GM21423 (cell line): ENCODE data around the gene REV1.

Experiments
- ATAC-seq: cut with Tn5 transposase; IDR thresholded peaks from one replicate; pipeline ENCODE4 v1.9.1; 2021; ENCODE audit warnings: mild to moderate bottlenecking, moderate library complexity; ENCODE audit not compliant: unreplicated experiment

Gene REV1

GRCh38 chr2:99404797-99405669 lies 84.8 kb downstream of the REV1 start:
- ATAC-seq = no peak

GRCh38 chr2:99404039-99404796 lies 85.6 kb downstream of the REV1 start:
- no peak for ATAC-seq

DNA sequence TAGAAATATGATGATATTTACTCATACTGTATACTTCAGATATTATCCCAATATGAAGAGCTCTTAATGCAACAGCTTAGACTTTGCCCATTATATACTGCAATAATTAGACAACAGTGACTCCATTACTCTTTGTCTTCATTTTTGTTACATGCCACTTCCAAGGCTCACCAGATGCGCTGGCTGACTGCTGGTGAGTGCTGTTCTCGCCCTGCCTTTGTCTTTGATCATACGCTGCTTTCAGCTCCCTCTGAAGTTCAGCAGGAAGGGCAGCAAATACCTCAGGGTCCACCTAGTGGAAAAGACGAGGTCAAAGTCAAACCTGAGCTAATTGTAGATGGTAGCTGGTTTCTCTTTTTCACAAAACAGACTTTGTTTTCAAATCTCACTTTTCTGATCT lies 86.3 kb downstream of the REV1 start:
- no peak for ATAC-seq

DNA sequence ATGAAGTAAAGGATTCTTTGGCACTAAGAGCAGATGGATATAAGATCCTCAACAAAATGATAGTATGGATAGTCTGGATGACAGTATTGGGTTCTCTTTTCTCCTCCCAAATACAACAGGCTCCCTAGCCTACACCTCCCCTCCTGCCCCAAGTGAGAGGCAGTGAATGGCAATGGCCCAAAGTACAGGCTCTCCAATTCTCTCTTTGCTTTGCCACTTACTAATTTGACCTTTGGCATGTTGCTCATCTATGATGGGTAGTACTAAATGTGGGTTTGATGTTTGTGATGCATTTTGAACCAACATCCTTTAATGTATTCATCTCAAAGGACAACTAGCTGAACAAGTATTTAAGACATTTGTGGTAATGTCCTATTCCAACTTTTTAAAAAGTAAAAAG lies 86.7 kb downstream of the REV1 start:
- no peak for ATAC-seq

- ATAC-seq = no peak
Observed at GRCh38 chr2:99401841-99402240, 88.0 kb downstream of the REV1 start.

- no peak for ATAC-seq
Observed at GRCh38 chr2:99399795-99400194, 90.0 kb downstream of the REV1 start.

- no peak for ATAC-seq
Observed at GRCh38 chr2:99399063-99399462, 90.8 kb downstream of the REV1 start.

DNA sequence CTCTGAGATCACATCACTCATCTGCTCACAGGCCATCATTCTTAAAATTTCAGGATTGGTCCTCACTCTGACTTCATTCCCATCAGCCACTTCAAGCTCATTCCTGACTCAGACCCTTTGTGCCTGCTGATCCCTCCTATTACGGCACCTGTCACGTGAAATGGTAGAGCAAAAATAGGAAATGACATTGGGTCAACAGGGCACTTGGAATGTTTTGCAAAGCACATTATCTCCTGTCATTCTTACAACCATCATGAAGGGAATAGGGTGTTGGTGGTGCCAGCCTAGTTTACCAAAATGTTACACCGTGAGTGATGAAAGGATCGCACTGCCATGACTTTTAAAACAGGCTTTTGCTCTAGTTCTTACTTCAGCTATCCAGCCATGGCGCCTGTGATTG lies 91.5 kb downstream of the REV1 start:
- no peak for ATAC-seq

- no peak for ATAC-seq
Observed at GRCh38 chr2:99397266-99397920, 92.4 kb downstream of the REV1 start.

- ATAC-seq = no peak
Observed at GRCh38 chr2:99395589-99396130, 94.2 kb downstream of the REV1 start.

DNA sequence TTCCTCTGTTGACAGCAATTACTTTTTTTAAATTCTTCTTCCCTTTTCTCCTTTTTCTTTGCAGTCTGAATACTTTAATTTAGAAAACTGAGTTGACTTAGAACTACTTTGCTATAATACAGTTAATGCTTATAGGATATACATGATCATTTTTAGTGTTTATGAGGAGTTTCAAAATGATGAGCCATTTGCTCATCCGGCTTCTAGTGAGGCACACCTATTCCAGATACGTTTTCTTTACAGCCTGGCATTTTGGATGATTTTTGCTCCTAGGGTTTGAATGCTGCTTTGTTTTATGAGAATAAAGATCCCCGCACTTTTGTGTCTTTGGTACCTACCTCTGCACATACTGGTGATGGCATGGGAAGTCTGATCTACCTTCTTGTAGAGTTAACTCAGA lies 99.9 kb downstream of the REV1 start:
- no peak for ATAC-seq

- no peak for ATAC-seq
Observed at GRCh38 chr2:99389371-99389770, 100.4 kb downstream of the REV1 start.

GRCh38 chr2:99388892-99389291 lies 100.9 kb downstream of the REV1 start:
- no peak for ATAC-seq

DNA sequence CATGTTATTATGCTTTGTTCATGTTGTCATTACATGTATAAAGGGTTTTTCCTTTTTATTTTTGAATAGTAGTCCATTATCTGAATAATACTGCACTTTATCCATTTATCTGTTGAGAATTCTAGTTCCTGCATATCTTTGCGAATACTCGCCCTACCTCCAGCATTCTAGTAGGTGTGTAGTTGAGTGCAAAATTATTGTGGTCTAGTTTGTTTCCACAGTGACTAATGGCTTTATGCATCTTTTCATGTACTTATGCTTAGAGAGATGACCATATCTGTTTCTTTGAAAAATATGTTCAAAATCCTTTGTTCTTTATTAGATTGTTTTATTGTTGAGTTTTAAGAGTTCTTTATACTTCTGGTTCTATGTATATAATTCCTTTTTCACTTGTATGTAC lies 103.8 kb downstream of the REV1 start:
- ATAC-seq = no peak

GRCh38 chr2:99382143-99382542 lies 107.7 kb downstream of the REV1 start:
- ATAC-seq = no peak

DNA sequence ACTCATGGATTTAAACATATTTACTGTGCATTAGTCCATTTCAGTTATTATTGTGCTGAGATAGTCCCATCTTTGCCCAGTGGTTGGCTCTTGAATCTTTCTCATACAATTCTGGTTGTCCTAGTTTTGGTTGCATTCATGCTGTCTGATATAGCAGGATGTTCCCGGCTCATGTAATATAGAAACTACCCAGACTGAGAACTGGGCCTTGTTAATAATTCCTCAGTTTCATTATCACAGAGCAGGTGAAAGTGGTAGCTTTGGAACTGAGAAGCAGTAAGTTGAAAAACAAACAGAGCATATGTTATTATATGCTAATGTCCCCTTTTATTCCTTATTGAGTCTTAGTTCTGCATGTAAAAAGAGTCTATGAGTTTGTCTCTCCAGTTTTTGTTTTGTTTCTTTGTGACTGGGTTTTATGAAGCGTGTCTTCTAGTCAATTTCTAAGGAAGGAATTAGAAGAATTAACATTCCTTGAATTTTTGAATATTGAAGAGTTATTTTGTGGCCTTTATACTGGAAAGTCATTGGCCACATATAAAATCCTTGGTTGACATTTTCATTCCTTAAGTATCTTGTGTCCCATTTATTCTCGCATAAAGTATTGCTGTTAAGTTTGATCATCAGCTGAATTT lies 109.3 kb downstream of the REV1 start:
- peak; percentile 71 for ATAC-seq

GRCh38 chr2:99377879-99378278 lies 111.9 kb downstream of the REV1 start:
- no peak for ATAC-seq

GRCh38 chr2:99376254-99376864 lies 113.5 kb downstream of the REV1 start:
- ATAC-seq = no peak

- no peak for ATAC-seq
Observed at GRCh38 chr2:99374747-99375146, 115.1 kb downstream of the REV1 start.

DNA sequence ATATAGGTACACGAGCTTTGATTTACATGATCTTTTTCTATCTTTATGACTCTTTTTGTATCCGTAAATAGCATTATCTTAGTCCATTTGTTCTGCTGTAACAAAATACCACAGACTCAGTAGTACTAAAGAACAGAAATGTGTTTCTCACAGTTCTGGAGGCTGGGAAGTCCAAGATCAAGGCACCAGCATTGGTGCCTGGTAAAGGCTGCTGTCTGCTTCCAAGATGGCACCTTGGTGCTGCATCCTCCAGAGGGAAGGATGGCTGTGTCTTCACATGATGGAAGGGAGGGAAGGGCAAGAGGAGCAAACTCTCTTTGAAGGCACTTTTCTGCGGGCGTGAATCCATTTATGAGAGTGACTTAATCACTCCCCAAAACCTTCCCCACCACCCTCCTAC lies 116.7 kb downstream of the REV1 start:
- ATAC-seq = no peak
